BE2C (cell line): ENCODE measurements around the gene MCM9.

Source experiments
- DNase-seq: peaks from one replicate; pipeline ENCODE4 v3.0.0-alpha.2; 2020
- H3K27me3 ChIP-seq: fragments of 250-450 bp; sonication (Bioruptor Pico); 2 replicates; pipeline ENCODE4 v1.5.1; 2020; ENCODE audit warnings: mild to moderate bottlenecking
- H3K36me3 ChIP-seq: fragments of 250-450 bp; sonication (Bioruptor Pico); 2 replicates; pipeline ENCODE4 v1.5.1; 2020; ENCODE audit warnings: mild to moderate bottlenecking
- H3K4me1 ChIP-seq: fragments of 250-450 bp; sonication (Bioruptor Pico); 2 replicates; pipeline ENCODE4 v1.5.1; 2020
- H3K4me3 ChIP-seq: 2 replicates; pipeline ENCODE4 v1.5.1; 2011; ENCODE audit warnings: low read depth, low read length
- H3K9me3 ChIP-seq: fragments of 250-450 bp; sonication (Bioruptor Pico); 2 replicates; pipeline ENCODE4 v1.5.1; 2020
- CTCF ChIP-seq: IDR thresholded peaks from 2 replicates; pipeline ENCODE4 v1.5.1; 2012; ENCODE audit warnings: mild to moderate bottlenecking, low read depth, low read length

The MCM9 gene

DNA sequence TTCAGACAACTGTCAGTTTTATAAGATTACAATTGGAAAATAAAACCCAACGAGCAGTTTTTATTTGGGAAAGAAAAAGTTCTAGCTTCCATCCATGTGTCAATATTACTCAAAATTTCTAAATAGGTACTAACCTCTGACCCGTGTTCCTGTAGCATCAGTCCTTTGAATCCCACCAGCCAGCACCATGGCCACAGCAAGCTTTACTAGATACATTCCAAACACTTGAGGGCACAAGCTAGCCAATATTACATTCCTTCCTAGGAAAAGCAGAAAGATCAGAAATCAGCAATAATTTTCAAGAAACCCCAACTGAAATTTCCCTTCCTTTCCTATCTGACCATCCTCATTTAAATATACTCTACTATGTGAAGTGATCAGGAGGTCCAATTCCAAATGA, 21.8 kb downstream of the MCM9 start:
- no peak for DNase-seq
- H3K4me1 ChIP-seq, result no peaks in the 10 kb centered on the region
- H3K36me3 ChIP-seq, result peaks cover 33% of the 10 kb centered on the region
- H3K27me3 ChIP-seq, result no peaks in the 10 kb centered on the region
- H3K9me3 ChIP-seq, result no peaks in the 10 kb centered on the region
- no peak overlapping the region for H3K4me3 ChIP-seq
- no peak for TF ChIP-seq CTCF

GRCh38 chr6:118912646-118913045, 22.3 kb downstream of the MCM9 start:
- Histone ChIP-seq H3K4me1 (no peaks in the 10 kb centered on the region), H3K27me3 (no peaks in the 10 kb centered on the region), H3K9me3 (no peaks in the 10 kb centered on the region), H3K4me3 (no peak overlapping the region), H3K36me3 (peaks cover 38% of the 10 kb centered on the region)
- DNase-seq, result no peak
- no peak for TF ChIP-seq CTCF

DNA sequence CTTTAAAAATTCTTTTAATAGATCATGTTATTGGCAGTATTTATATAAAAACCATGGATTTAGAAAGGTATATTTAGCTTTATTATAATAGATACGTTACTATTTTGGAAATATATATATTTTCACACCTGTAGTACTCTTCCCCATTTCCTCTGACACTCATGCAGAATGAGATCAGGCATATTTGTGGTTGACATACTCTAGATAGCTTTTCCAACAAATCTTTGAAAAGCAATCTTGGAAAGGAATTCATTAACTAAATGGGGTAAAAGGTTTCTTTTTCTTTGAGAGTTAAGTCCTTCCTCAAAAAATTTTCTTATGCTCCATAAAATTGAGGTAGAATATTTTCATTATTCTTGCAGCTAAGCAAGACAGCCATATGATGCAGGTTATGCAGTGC, 26.5 kb downstream of the MCM9 start:
- DNase-seq, result no peak
- Histone ChIP-seq H3K9me3 (no peaks in the 10 kb centered on the region), H3K4me3 (no peak overlapping the region), H3K27me3 (no peaks in the 10 kb centered on the region), H3K36me3 (peaks cover 59% of the 10 kb centered on the region), H3K4me1 (no peaks in the 10 kb centered on the region; the same call in 1 of the 2 replicates)
- TF ChIP-seq CTCF, result no peak

- Histone ChIP-seq H3K4me3 (no peak overlapping the region), H3K4me1 (peaks cover 3% of the 10 kb centered on the region), H3K9me3 (no peaks in the 10 kb centered on the region), H3K27me3 (no peaks in the 10 kb centered on the region), H3K36me3 (peaks cover 73% of the 10 kb centered on the region)
- TF ChIP-seq CTCF, result no peak
- DNase-seq, result no peak
Observed at GRCh38 chr6:118905851-118906250, 29.1 kb downstream of the MCM9 start.

DNA sequence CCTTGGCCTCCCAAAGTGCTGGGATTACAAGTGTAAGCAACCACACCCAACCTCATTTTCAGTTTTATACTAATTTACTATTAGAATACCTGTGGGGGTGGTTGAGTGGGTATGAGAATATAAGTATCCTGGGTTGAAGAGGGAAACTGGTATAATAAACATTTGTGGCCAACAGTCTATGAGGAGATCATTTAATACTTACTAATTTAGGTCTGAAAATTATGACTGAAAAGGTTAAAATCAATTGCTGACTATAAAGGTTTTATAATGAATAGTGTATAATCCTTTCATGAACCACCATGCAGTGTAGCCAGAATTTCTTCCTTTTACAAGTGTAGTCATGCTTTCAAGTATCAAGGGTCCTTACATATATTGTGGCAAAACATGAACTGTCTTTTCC, 29.9 kb downstream of the MCM9 start:
- Histone ChIP-seq H3K4me1 (peaks cover 10% of the 10 kb centered on the region), H3K27me3 (no peaks in the 10 kb centered on the region), H3K4me3 (no peak overlapping the region), H3K36me3 (peaks cover 69% of the 10 kb centered on the region), H3K9me3 (no peaks in the 10 kb centered on the region)
- DNase-seq, result no peak
- no peak for TF ChIP-seq CTCF

- no peak for DNase-seq
- H3K36me3 ChIP-seq, result peaks cover 64% of the 10 kb centered on the region
- TF ChIP-seq CTCF, result no peak
- no peaks in the 10 kb centered on the region for H3K27me3 ChIP-seq
- no peaks in the 10 kb centered on the region for H3K9me3 ChIP-seq
- H3K4me1 ChIP-seq, result peaks cover 12% of the 10 kb centered on the region
- no peak overlapping the region for H3K4me3 ChIP-seq
Observed at GRCh38 chr6:118903691-118904090, 31.3 kb downstream of the MCM9 start.
